Heart left ventricle (tissue), 16 donors: Measurements from ENCODE around the gene WBP2. TPM values are rescaled to one million over a fixed set of nuclear protein-coding genes. Genes with fewer than 3 reads are reported as not detected.
"Not testable (repeated sequence)": the region's sequence is repeated elsewhere in the genome, so short reads cannot be mapped to it uniquely, and the experiment has no call there.

Experiments used
- ATAC-seq, 4 donors: fragments of 200-7000 bp; cut with Tn5 transposase; one replicate each; pipeline ENCODE4 v1.9.1; 2020 to 2022; ENCODE audit warnings: moderate library complexity in 4 of 4, mild to moderate bottlenecking in 3 of 4, moderate number of reproducible peaks in 1 of 4
- DNase-seq, 5 donors: peaks; one replicate each; pipeline ENCODE4 v3.0.0-alpha.2; 2020
- H3K27ac ChIP-seq, 12 donors: fragments of 200-600 bp; sonication (generic) in 4 of 12; one replicate each; pipeline versions ENCODE4 v1.5.0 to v1.8.0; 2016 to 2022; ENCODE audit warnings: mild to moderate bottlenecking in 2 of 12
- H3K27me3 ChIP-seq, 9 donors: fragments of 200-600 bp; sonication (generic) in 2 of 9; one replicate each; pipeline versions ENCODE4 v1.5.1 to v1.8.0; 2016 to 2022; ENCODE audit warnings: mild to moderate bottlenecking in 3 of 9
- H3K36me3 ChIP-seq, 9 donors: fragments of 200-600 bp; sonication (generic) in 2 of 9; one replicate each; pipeline versions ENCODE4 v1.5.0 to v1.8.0; 2018 to 2022; ENCODE audit warnings: mild to moderate bottlenecking in 2 of 9
- H3K4me1 ChIP-seq, 12 donors: fragments of 200-600 bp; sonication (generic) in 4 of 12; one replicate each; pipeline versions ENCODE4 v1.5.0 to v1.8.0; 2016 to 2022; ENCODE audit warnings: mild to moderate bottlenecking in 3 of 12
- H3K4me3 ChIP-seq, 12 donors: fragments of 200-600 bp; sonication (generic) in 4 of 12; one replicate each; pipeline versions ENCODE4 v1.5.0 to v1.8.0; 2017 to 2022; ENCODE audit warnings: mild to moderate bottlenecking in 9 of 12, moderate library complexity in 4 of 12
- H3K9me3 ChIP-seq, 12 donors: fragments of 200-600 bp; sonication (generic) in 4 of 12; one replicate each; pipeline versions ENCODE4 v1.5.0 to v1.8.0; 2016 to 2022; ENCODE audit warnings: mild to moderate bottlenecking in 1 of 12
- CTCF ChIP-seq, 12 donors: fragments of 200-600 bp; sonication (generic) in 4 of 12; IDR thresholded peaks; one replicate each; pipeline versions ENCODE4 v1.5.0 to v1.8.0; 2018 to 2022; ENCODE audit warnings: antibody characterized with exemption in 12 of 12, mild to moderate bottlenecking in 5 of 12
- POLR2A ChIP-seq, 2 donors: fragments of 450-650 bp; IDR thresholded peaks; one replicate each; pipeline ENCODE4 v1.6.1; 2017; ENCODE audit warnings: antibody characterized with exemption in 2 of 2, mild to moderate bottlenecking in 2 of 2, moderate library complexity in 2 of 2
- WGBS, 4 donors: extraction: QIAGEN DNeasy Blood & Tissue Kit in 2 of 4; methylation state at CpG; one replicate each; pipeline versions ENCODE4 v1.1.5 to v1.1.7; 2013 to 2018; 5-methylcytosine and 5-hydroxymethylcytosine counted together
- intact Hi-C, 10 donors: fragments of 100-400 bp; cut with DNase I; formaldehyde crosslinking; loops; one replicate each; pipeline versions ENCODE4 v1.11.1 to v1.14.2; 2022
- polyA plus RNA-seq, 2 donors: library from polyadenylated mRNA; stranded (reverse); fragments of 200-250 nt; gene quantifications; one replicate each; pipeline ENCODE4 v1.2.3, GENCODE V29; 2013
- total RNA-seq, 9 donors: library from RNA; depleted of rRNA in 2 of 9; stranded (reverse); fragments of >200 nt in 2 of 9; fragmentation: NEBNext Ultra II Directional in 3 of 9; extraction: Animal tissue kit (Norgen Biotek cat#: 25700) in 3 of 9; gene quantifications; one replicate each; pipeline versions ENCODE4 v1.1.0 to v1.2.4, GENCODE V29; 2016 to 2023
- donor health status: ischemic (EF 13 %, LVEDD 7.1; RV severe dilation, severe dysfunction).
- donor health status: healthy with polysubstance abuse.
- donor health status: DM: no; HTN: yes; CAD: no.
- donor health status: DM: no; HTN: no; CAD: no.
- donor health status: ischemic (EF 25% LVEDD 6.9; RV normal size, moderate dysfunction).
- donor health status: ischemic (EF 25% LVEDD 5.7; RV mildly dilated, moderate dysfunction).
- donor health status: healthy.
- donor health status: DM: yes; HTN: yes; CAD: no.
- donor health status: ischemic (EF 35%, LVEDD 5.7; RV mildly dilated, moderate dysfunction).
- donor health status: nonischemic (EF 11% LVEDD 7.7; RV severe dilation, severe dysfunction).
- donor health status: DM: yes; HTN: yes; CAD: no.
- donor health status: PGD.
- donor health status: ischemic (EF 29% LVEDD 5.4; RV normal size, mild dysfunction).
- donor health status: nonischemic (EF 23%, LVEDD 6.1; RV moderate dilation, normal function).

WBP2 gene
- total and polyA plus RNA-seq, 11 donors: 128 to 311 (median 158) TPM

- ATAC-seq (no peak), DNase-seq (no peak)
- WGBS, 4 donors: 86 to 94% (median 91%) methylated on average over 6 of the region's 6 CpGs
- no peaks in the 10 kb centered on the region for H3K9me3 ChIP-seq
- TF ChIP-seq CTCF (IDR thresholded peaks at IDR 0.05) (no peak), POLR2A (IDR thresholded peaks at IDR 0.05) (no peak)
- peaks cover 0 to 96% (median 82%) of the 10 kb centered on the region in 9 donors for H3K36me3 ChIP-seq
- no peak overlapping the region for H3K4me3 ChIP-seq
- intact Hi-C loops: loop anchor here in 1 of 10 donors (2.0 kb wide), 1 partner anchor 19 kb away; no protein-coding TSS in a partner anchor
- H3K27ac ChIP-seq: no peak overlapping the region
- peaks cover 4 to 19% (median 14%) of the 10 kb centered on the region in 12 donors for H3K4me1 ChIP-seq
- no peaks in the 10 kb centered on the region for H3K27me3 ChIP-seq
Measured at GRCh38 chr17:75814021-75814395, 41.1 kb downstream of the WBP2 start.

GRCh38 chr17:75813081-75814020 is 41.8 kb downstream of the WBP2 start:
- Histone ChIP-seq H3K4me1 (peaks cover 8 to 24% (median 19%) of the 10 kb centered on the region in 12 donors), H3K27ac (no peak overlapping the region), H3K9me3 (no peaks in the 10 kb centered on the region), H3K36me3 (peaks cover 0 to 89% (median 76%) of the 10 kb centered on the region in 9 donors), H3K4me3 (no peak overlapping the region), H3K27me3 (no peaks in the 10 kb centered on the region)
- WGBS, 4 donors: 83 to 88% (median 88%) methylated on average over 24 of the region's 24 CpGs
- no peak for DNase-seq
- no peak for ATAC-seq
- intact Hi-C loops: loop anchor here in 1 of 10 donors (2.0 kb wide), 1 partner anchor 19 kb away; no protein-coding TSS in a partner anchor
- no peak for TF ChIP-seq POLR2A (IDR thresholded peaks at IDR 0.05)

GRCh38 chr17:75812096-75813013 is 42.8 kb downstream of the WBP2 start:
- DNase-seq (peak in 1 of 5 donors; percentile 8), ATAC-seq (no peak)
- TF ChIP-seq CTCF (IDR thresholded peaks at IDR 0.05) (no peak), POLR2A (IDR thresholded peaks at IDR 0.05) (no peak)
- Histone ChIP-seq H3K9me3 (no peaks in the 10 kb centered on the region), H3K36me3 (peaks cover 0 to 79% (median 68%) of the 10 kb centered on the region in 9 donors), H3K4me1 (peaks cover 8 to 34% (median 27%) of the 10 kb centered on the region in 12 donors), H3K27ac (no peak overlapping the region), H3K4me3 (no peak overlapping the region), H3K27me3 (no peaks in the 10 kb centered on the region)
- 93 to 95% (median 94%) methylated on average over 25 to 27 of the region's 27 CpGs for WGBS, 4 donors
- intact Hi-C loops: no loop called here

GRCh38 chr17:75811174-75811573 is 44.0 kb downstream of the WBP2 start:
- DNase-seq (no peak), ATAC-seq (no peak)
- H3K36me3 ChIP-seq: peaks cover 0 to 67% (median 56%) of the 10 kb centered on the region in 9 donors
- H3K27ac ChIP-seq: peak overlapping the region in 1 of 12 donors; percentile 87
- intact Hi-C loops: no loop called here
- peaks cover 8 to 45% (median 32%) of the 10 kb centered on the region in 12 donors for H3K4me1 ChIP-seq
- TF ChIP-seq CTCF (IDR thresholded peaks at IDR 0.05) (no peak), POLR2A (IDR thresholded peaks at IDR 0.05) (no peak)
- WGBS, 4 donors: 86 to 97% (median 95%) methylated on average over 7 of the region's 7 CpGs
- no peaks in the 10 kb centered on the region for H3K9me3 ChIP-seq
- H3K27me3 ChIP-seq: no peaks in the 10 kb centered on the region
- H3K4me3 ChIP-seq: no peak overlapping the region

- intact Hi-C loops, H3K9me3 ChIP-seq, ATAC-seq, DNase-seq, H3K4me3 ChIP-seq, H3K27me3 ChIP-seq: not testable (repeated sequence)
- 95 to 97% (median 97%) methylated on average over 11 of the region's 11 CpGs for WGBS, 4 donors
- H3K4me1 ChIP-seq: peaks cover 8 to 45% (median 32%) of the 10 kb centered on the region in 12 donors
- H3K27ac ChIP-seq: peak overlapping the region in 1 of 12 donors; percentile 87
- peaks cover 0 to 63% (median 52%) of the 10 kb centered on the region in 9 donors for H3K36me3 ChIP-seq
Measured at GRCh38 chr17:75810756-75811155, 44.4 kb downstream of the WBP2 start.
